GM19395 (cell line): ENCODE data around the gene SLC7A1.
"Not testable (repeated sequence)": the region's sequence is repeated elsewhere in the genome, so short reads cannot be mapped to it uniquely, and the experiment has no call there.

ENCODE experiments used
- ATAC-seq: cut with Tn5 transposase; IDR thresholded peaks from one replicate; pipeline ENCODE4 v1.9.1; 2021; ENCODE audit warnings: mild to moderate bottlenecking, moderate library complexity; ENCODE audit not compliant: unreplicated experiment

SLC7A1 gene

GRCh38 chr13:29595380-29596063 lies at the start of gene SLC7A1:
TSS of gene SLC7A1 (minus strand) at chr13:29595688. CDS start at chr13:29536188, 59,500 bp downstream.
- ATAC-seq: peak; percentile 81

GRCh38 chr13:29640665-29641064 lies 45.2 kb upstream of the SLC7A1 start:
- ATAC-seq: no peak

GRCh38 chr13:29636831-29637230 lies 41.3 kb upstream of the SLC7A1 start:
- ATAC-seq: not testable (repeated sequence)

DNA sequence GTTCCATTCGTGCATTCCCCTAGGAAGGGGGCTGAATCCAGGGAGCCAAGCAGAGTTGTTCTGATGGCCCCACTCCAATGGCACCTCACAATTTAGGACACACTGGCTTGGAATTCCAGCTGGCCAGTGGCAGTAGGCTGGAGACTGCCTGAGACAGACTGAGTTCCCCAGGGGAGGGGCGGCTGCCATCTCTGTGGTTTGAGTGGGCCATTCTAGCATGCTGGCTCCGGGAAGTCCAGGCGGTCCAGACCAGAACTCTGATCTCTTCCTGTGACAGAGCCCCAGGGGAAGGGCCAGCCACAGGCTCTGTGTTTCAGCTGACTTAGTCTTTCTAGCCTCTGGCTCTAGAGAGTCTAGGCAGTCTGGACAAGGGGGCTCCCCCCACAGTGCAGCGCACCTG lies 29.5 kb upstream of the SLC7A1 start:
- ATAC-seq: no peak

- no peak for ATAC-seq
Measured at GRCh38 chr13:29621841-29622240, 26.4 kb upstream of the SLC7A1 start.

DNA sequence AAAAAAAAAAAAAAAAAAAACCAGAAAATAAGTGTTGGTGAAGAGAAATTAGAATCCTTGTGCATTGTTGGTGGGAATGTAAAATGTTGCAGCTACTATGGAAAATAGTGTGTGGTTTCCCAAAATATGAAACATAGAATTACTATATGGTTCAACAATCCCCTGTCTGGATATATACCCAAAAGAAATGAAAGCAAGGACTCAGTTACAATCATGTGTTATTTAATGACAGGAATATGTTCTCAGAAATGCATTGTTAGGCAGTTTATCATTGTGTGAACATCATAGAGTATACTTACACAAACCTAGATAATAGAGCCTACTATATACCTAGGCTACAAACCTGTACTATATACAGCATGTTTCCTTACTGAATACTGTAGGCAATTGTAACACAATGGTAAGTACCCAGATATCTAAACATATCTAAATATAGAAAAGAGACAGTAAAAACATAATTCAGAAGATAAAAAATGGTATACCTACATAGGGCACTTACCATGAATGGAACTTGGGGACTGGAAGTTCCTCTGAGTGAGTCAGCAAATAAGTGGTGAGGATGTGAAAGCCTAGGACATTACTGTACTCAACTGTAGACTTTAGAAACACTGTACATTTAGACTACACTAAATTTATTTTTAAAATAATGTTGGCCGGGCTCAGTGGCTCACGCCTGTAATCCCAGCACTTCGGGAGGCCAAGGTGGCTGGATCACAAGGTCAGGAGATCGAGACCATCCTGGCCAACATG lies 25.7 kb upstream of the SLC7A1 start:
- ATAC-seq: no peak

GRCh38 chr13:29619995-29620394 lies 24.5 kb upstream of the SLC7A1 start:
- no peak for ATAC-seq

DNA sequence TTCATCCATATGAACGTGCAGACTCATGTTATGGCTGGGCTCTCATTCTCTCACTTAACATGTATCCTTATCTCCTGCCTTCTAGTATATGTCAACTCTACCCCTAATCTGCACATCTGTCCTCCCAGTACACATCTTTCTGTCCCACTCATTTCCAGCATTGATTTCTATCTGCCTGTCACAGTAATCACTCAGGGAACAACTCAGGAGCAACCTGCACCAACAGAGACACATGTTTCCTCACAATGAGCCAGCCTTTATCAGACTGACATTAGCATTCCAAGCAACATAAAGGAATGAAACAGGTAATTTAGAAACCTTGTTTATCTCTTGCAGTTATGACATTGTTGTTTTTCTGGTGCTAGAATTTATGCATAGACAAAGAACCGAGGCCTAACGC lies 17.6 kb upstream of the SLC7A1 start:
- no peak for ATAC-seq

- ATAC-seq: no peak
Measured at GRCh38 chr13:29607465-29607864, 12.0 kb upstream of the SLC7A1 start.

DNA sequence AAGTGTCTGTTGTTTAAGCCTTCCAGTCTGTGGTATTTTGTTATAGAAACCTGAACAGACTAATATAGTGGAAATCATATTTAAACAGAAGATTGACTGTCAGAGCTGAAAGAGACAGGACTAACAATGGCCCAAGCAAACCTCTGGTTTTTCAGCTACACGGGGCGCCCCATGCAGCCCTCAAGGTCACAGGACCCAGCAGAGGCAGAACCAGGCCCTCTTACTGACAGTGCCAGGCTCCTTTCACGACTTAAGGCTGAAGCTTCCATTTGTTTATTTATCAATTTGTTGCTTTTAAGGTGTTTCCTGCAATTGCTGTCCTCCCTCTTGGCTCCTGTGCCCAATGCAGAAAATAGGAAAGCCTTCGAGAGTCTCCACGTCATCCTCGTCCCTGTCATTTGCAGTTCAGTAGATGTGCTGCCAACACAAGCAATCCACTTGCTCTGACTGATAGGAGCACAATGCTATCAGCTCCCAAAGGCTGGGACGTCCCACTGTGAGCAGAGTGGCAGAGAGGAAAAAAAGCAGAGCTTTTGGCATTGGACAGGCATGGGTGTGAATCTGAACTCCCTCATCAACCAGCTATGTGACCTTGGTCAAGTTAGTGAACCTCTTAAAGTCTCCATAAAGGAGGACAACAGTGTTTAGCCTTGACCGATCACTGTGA lies 10.5 kb upstream of the SLC7A1 start:
- ATAC-seq: no peak

- no peak for ATAC-seq
Measured at GRCh38 chr13:29598321-29598720, 2.8 kb upstream of the SLC7A1 start.

GRCh38 chr13:29597706-29598105 lies 2.2 kb upstream of the SLC7A1 start:
- ATAC-seq: no peak

- no peak for ATAC-seq
Measured at GRCh38 chr13:29597246-29597645, 1.8 kb upstream of the SLC7A1 start.

- no peak for ATAC-seq
Measured at GRCh38 chr13:29596064-29596418, 553 bp upstream of the SLC7A1 start.

GRCh38 chr13:29594710-29595379 lies 643 bp downstream of the SLC7A1 start:
- ATAC-seq: peak; percentile 48

GRCh38 chr13:29594303-29594709 lies 1.2 kb downstream of the SLC7A1 start:
- ATAC-seq: peak; percentile 46

DNA sequence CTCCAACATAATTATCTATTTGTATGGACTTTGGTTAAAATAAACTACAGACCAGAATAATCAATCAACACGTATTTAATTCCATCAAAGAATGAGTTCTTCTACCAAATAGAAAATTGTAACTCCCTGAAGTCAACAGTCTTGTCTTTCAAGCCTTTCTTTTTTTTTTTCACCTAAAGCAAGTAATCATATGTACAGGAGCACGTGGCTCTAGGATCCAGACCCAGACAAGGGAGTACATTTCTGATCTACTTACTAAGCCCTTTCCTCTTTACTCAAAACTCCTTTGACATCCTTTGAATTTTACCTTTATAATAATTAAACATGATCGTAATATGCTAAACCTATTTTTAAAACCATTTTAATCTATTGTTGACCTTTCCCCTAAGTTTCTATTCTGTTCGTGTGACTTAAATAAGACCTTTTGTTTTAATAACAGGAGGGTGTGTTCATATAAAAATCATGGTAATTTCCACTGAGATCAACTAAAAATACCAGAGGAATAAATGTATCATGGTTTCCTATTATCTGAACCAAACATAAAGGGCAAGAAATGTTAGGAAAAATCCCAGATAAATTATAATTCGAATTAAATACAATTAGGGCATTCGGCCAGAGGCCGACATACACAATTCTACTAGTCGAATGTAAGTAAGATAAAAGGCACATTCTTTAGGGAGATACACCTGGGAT lies 1.7 kb downstream of the SLC7A1 start:
- ATAC-seq: no peak

DNA sequence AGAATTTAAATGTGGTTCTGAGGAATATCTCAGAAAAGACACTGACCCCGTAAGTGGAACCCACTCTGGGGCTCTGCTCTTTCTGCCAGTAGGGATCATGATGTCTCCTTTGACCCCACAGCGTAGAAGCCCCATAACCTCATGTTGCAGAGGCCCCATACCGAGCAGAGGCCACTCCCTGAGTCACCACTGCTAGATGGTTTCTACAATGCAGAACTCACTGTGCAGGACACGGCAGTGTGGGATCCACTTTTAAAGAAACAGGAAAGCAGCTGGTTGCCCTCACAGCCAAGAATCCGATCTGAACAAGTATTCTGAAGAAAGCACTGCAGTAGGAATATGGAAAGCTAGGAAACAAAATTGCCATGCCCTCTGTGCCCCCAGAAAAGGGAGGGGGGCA lies 4.2 kb downstream of the SLC7A1 start:
- no peak for ATAC-seq

GRCh38 chr13:29589967-29590366 lies 5.5 kb downstream of the SLC7A1 start:
- ATAC-seq: no peak

DNA sequence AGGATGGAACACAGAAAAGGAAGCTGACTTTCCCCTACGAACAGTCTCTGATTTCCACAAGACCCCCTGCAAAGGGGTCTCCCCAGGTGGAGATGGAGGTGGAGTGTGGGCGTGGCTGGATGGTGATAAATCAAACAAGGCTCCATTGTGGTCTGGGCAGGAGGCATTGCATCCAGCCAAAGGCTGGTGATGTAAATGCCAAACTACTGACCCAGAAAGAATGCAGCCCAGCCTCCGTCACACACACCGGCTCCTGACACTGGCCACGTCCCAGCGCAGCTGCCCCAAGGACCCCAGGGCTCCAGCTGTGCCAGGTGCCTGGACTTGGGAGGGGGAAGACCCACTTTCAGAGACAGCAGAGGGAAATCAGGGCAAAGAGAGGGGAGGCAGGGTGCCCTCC lies 6.3 kb downstream of the SLC7A1 start:
- ATAC-seq: no peak

- ATAC-seq: no peak
Measured at GRCh38 chr13:29587645-29588044, 7.8 kb downstream of the SLC7A1 start.
